ENCODE data around the gene SKAP2.

SKAP2 gene

GRCh38 chr7:26664735-26665416 lies 199.5 kb downstream of the SKAP2 start:
- DNase-seq (ENCODE audit: low read depth), result no peak

- no peak for DNase-seq (ENCODE audit: low read depth)
Measured at GRCh38 chr7:26664274-26664673, 200.1 kb downstream of the SKAP2 start.

DNA sequence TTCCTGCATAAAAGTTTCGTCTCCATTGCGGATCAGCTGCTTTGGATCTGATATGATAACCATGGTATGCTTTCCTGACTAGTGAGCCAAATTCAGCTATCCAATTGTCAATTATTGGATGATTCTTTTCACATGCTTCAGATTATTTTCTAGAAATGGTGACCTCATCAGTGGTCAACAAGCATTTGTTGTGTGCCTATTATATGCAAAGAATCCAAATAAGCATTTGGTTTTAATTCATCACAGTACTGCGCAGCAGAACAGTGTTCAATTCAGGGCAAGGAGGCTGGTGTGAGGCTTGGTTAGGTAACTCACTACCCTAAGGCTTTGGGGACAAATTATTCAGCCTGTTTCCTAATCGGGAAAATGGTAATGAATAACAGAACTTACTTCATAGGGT lies 200.5 kb downstream of the SKAP2 start:
- no peak for DNase-seq (ENCODE audit: low read depth)

DNA sequence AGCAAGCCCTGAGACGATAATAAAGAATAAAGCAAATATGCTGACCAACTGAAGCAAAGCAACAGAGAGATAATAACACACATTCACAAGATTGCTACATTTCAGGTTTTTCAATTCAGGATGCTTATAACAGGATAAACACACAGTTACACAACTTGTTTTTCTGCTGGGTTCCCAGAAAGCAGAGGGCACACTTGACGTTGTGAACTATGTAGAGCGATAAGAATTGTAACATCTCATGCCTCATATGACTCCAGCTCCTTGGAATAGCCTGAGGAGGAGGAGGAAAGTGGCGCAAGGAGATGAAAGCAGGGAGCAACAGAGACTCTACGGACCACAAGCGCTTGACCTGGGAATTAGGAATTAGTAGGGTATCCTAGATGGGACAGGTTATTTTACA lies 201.7 kb downstream of the SKAP2 start:
- DNase-seq (ENCODE audit: low read depth), result no peak

GRCh38 chr7:26659121-26659520 lies 205.3 kb downstream of the SKAP2 start:
- DNase-seq (ENCODE audit: low read depth), result no peak

GRCh38 chr7:26658389-26659084 lies 205.9 kb downstream of the SKAP2 start:
- DNase-seq (ENCODE audit: low read depth), result no peak

DNA sequence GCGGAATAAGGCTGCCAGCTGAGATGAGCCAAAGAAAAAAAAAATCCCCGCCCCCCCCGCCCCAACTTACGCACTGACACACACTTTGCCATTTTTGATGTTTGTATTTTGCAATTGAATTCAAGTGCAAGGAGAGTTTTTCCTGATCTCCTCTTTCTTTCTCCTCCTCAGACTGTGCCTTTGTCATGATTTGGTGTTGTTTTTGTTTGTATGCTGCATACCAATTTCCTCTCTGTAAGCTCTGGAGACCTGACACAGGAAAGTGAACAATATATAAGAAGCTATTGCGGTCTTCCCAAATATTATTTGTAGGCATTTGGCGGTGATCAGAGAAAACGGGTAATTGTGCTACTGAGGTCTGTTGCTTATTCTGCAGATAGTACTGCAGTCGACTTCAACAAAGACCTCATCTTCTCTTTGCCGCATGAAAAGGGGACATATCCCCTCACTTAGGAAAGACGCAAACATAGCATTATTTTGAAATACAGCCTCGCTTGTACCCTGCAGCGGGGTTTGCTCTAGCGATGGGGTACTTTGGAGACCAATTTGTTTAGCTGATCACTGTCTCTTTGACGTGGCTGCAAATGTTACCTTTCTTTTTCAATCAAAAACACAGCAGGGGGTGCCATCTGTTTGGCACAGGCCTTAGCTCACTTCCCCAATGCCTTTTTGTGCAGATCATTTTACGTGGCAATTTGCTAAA lies 206.6 kb downstream of the SKAP2 start:
- DNase-seq (ENCODE audit: low read depth), result no peak

DNA sequence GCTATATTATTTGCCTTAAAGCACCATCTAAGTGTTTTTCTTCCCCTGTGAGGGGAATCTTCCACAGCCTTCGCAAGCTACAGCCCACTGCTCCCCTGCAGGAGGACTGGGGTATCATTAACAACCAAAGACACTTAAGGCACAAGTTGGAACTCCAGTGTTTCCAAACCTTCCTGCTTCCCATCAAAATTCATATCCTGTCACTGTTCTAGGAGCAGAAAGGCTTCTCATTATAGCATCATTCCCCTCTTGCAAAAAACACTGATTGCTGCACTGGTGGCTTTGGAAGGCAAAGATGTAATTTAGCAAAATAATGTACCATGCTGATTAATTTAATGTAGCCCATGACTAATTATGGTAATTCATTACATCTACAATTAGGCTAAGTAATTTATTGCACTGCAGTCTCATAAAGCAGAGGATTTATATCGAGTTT lies 207.2 kb downstream of the SKAP2 start:
- DNase-seq (ENCODE audit: low read depth), result no peak

DNA sequence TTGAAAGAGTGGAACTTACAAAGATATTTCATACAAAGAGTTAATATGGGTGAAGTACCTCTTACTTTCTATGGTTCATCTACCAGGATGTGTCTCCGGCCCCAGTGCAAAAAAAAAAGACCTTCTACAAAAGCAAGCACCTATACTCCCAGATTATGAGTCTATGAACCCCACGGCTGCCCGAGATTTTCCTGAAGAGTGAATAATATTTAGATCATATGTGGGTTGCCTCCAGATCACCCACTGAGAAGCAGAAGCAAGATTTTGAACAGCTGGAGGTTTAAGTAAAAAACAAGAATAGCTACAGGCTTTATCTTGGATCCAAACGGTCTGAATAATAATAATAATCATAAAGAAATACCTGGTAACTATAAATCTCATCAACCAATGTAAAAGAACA lies 207.7 kb downstream of the SKAP2 start:
- DNase-seq (ENCODE audit: low read depth), result no peak

DNA sequence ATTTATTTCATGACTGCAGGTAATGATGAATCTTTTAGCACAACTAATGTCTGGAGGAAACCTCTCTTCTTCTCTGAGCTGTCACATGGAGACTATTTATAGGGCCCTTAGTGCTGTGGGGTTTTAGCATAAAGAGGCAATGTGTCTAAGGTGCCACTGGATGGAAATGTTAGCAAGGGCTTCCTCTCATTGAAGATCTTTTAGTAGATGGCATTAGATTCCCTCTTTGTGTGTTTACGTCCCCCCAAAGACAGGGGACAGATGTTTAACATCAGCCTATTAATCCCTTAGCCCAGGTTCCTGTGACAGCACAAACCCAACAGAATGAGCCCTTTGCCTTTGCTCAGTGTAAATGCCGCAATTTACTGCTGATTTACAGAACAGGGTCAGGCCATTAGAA lies 208.6 kb downstream of the SKAP2 start:
- DNase-seq (ENCODE audit: low read depth), result no peak

GRCh38 chr7:26653430-26654399 lies 210.7 kb downstream of the SKAP2 start:
- DNase-seq (ENCODE audit: low read depth), result no peak

- no peak for DNase-seq (ENCODE audit: low read depth)
Measured at GRCh38 chr7:26652401-26653100, 211.8 kb downstream of the SKAP2 start.

GRCh38 chr7:26650103-26650502 lies 214.3 kb downstream of the SKAP2 start:
- DNase-seq (ENCODE audit: low read depth), result no peak

DNA sequence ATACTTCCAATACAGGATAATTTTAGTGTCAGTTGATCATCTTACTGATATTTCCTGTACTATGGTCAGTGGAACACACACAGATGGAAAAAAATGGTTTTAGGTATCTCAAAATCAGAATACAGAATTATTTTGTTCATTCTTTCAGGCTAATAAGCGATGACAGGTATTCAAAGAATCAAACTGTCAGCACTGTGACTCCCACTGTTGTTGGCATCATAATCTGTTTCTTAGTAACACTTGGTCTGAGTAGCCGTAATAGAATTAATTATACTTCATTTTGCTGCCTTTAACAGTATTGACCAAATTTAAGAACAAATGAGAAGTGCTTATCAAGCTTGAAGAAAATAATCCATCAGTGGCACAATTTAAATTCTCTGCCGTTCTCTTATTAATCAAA lies 215.0 kb downstream of the SKAP2 start:
- DNase-seq (ENCODE audit: low read depth), result no peak

DNA sequence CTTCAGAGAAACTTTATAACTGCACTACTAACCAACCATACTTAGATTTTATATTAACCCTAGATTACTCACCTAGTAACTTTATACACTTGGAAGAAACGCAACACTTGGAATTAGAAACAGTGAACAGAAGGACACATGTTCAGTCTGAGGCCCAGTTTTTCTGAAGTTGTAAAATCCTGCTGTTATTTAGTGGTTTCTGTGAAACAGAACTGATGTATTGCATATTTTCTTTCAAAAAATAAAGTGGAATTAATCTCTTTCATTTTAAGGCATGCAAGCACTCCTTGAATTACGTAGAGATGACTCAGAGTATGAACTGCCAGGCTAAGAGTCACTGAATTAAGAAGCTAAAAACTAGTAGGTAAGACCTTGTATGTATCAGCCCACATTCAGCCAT lies 215.8 kb downstream of the SKAP2 start:
- no peak for DNase-seq (ENCODE audit: low read depth)

- no peak for DNase-seq (ENCODE audit: low read depth)
Measured at GRCh38 chr7:26646336-26647048, 217.9 kb downstream of the SKAP2 start.

GRCh38 chr7:26645121-26645520 lies 219.3 kb downstream of the SKAP2 start:
- DNase-seq (ENCODE audit: low read depth), result no peak

- no peak for DNase-seq (ENCODE audit: low read depth)
Measured at GRCh38 chr7:26642416-26642815, 222.0 kb downstream of the SKAP2 start.

DNA sequence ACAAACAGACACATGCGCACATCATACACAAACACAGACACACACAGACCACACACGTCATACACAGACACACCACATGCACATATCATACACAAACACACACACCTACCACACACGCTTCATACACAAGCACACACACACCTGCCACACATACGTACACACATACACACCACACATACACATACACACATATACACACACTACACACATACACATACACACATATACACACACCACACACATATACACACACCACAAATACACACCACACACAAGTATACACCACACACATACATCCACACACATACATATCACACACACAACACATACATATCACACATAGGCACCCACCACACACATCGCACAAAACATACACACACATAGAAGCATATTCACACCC lies 224.7 kb downstream of the SKAP2 start:
- no peak for DNase-seq (ENCODE audit: low read depth)

DNA sequence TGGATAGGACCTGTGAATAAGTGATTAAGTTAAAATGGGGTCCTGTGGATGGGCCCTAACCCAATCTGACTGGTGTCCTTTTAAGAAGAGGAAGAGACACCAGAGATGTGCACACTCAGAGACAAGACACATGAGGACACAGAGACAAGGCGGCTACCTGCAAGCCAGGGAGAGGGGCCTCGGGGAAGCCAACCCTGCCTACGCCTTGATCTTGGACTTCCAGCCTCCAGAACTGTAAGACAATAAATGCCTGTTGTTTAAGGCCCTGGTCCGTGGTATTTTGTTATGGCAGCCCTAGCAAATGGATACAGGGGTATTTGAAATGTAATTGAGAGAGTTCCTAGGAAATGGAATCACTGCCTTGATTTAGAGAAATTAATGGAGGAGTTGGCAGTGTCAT lies 225.3 kb downstream of the SKAP2 start:
- DNase-seq (ENCODE audit: low read depth), result no peak

DNA sequence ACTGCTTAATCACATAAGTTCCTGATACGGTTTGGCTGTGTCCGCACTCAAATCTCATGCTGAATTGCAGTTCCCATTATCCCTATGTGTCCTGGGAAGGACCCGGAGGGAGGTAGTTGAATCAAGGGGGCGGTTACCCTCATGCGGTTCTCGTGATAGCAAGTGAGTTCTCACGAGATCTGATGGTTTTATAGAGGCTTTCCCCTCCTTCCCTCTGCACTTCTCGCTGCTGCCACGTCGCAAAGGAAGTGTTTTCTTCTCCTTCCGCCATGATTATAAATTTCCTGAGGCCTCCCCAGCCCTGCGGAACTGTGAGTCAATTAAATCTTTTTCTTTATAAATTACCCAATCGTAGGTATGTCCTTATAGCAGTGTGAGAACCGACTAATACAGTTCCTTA lies 226.2 kb downstream of the SKAP2 start:
- no peak for DNase-seq (ENCODE audit: low read depth)

All from stimulated activated CD8-positive, alpha-beta memory T cell treated with anti-CD3 and anti-CD28 coated beads, Interleukin-12 subunit alpha, Interleukin-12 subunit beta, amount 100 ng/mL, for 1 hour (primary cell).